SU-DHL-6 (cell line): ENCODE results near the gene INPPL1.

Experiments
- H2AFZ ChIP-seq: fragments of 200-600 bp; sonication (generic); 2 replicates; pipeline ENCODE4 v1.6.1; 2014; ENCODE audit warnings: low read depth, mild to moderate bottlenecking, moderate library complexity, mixed read lengths, antibody characterized with exemption, low read length; ENCODE audit not compliant: severe bottlenecking
- H3F3A ChIP-seq: fragments of 200-600 bp; shearing (Covaris generic); 2 replicates; pipeline ENCODE4 v1.6.0; 2016; ENCODE audit warnings: antibody characterized with exemption, mild to moderate bottlenecking; ENCODE audit not compliant: insufficient read depth
- H3K27ac ChIP-seq: fragments of 200-600 bp; sonication (generic); 2 replicates; pipeline ENCODE4 v1.5.1; 2016; ENCODE audit warnings: low read depth, mild to moderate bottlenecking, low read length, moderate library complexity, mixed read lengths
- H3K27me3 ChIP-seq: fragments of 200-600 bp; sonication (generic), shearing (Covaris generic); 2 replicates; pipeline ENCODE4 v1.6.0; 2014; ENCODE audit warnings: mild to moderate bottlenecking, low read length
- H3K36me3 ChIP-seq: fragments of 200-600 bp; sonication (generic); 2 replicates; pipeline ENCODE4 v1.6.1; 2014; ENCODE audit warnings: mild to moderate bottlenecking, low read length, mixed read lengths
- H3K4me2 ChIP-seq: fragments of 300-600, 200-600 bp; shearing (Covaris generic), sonication (generic); 2 replicates; pipeline ENCODE4 v1.6.0; 2014; ENCODE audit warnings: low read length, low read depth, mild to moderate bottlenecking; ENCODE audit not compliant: poor library complexity, severe bottlenecking
- H3K4me3 ChIP-seq: fragments of 200-600 bp; sonication (generic); 2 replicates; pipeline ENCODE4 v1.5.1; 2014; ENCODE audit warnings: antibody characterized with exemption, low read length, mild to moderate bottlenecking, mixed read lengths; ENCODE audit not compliant: insufficient read depth, poor library complexity, severe bottlenecking
- H3K79me2 ChIP-seq: fragments of 200-600 bp; sonication (generic); 2 replicates; pipeline ENCODE4 v1.6.1; 2014; ENCODE audit warnings: mild to moderate bottlenecking, low read length, moderate library complexity; ENCODE audit not compliant: insufficient read depth
- H3K9ac ChIP-seq: fragments of 200-600 bp; sonication (generic); 2 replicates; pipeline ENCODE4 v1.7.0; 2014; ENCODE audit warnings: mild to moderate bottlenecking, low read length
- H3K9me2 ChIP-seq: fragments of 200-600 bp; sonication (generic); replicated peaks from 2 replicates; pipeline ENCODE4 v1.6.1; 2014; ENCODE audit warnings: low read length; ENCODE audit not compliant: insufficient read depth
- H3K9me3 ChIP-seq: fragments of 200-600 bp; sonication (generic); 2 replicates; pipeline ENCODE4 v1.6.1; 2014; ENCODE audit warnings: low read length, mixed read lengths; ENCODE audit not compliant: insufficient read depth
- H4K20me1 ChIP-seq: fragments of 200-600 bp; sonication (generic); 2 replicates; pipeline ENCODE4 v1.6.1; 2014; ENCODE audit warnings: low read depth, mild to moderate bottlenecking, antibody characterized with exemption, low read length, moderate library complexity, mixed read lengths
- CTCF ChIP-seq: fragments of 200-600 bp; sonication (generic); IDR thresholded peaks from one replicate; pipeline ENCODE4 v1.5.1; 2017; ENCODE audit warnings: antibody characterized with exemption, mild to moderate bottlenecking, low read length, moderate library complexity; ENCODE audit not compliant: insufficient read depth, poor library complexity, severe bottlenecking
- EZH2phosphoT487 ChIP-seq: fragments of 200-600 bp; sonication (generic), shearing (Covaris generic); conservative IDR thresholded peaks from 2 replicates; pipeline ENCODE4 v1.6.1; 2018; ENCODE audit warnings: mild to moderate bottlenecking, antibody characterized with exemption, low read length, moderate library complexity, mixed read lengths

The INPPL1 gene

GRCh38 chr11:72222106-72222891 lies 2.3 kb upstream of the INPPL1 start:
- H2AFZ ChIP-seq, result peak overlapping the region; percentile 92
- H3K9me3 ChIP-seq, result no peaks in the 10 kb centered on the region
- no peak for TF ChIP-seq EZH2phosphoT487
- TF ChIP-seq CTCF, result no peak
- peak overlapping the region; percentile 87 for H3K9ac ChIP-seq
- H4K20me1 ChIP-seq, result no peaks in the 10 kb centered on the region
- no peaks in the 10 kb centered on the region for H3K36me3 ChIP-seq
- peaks cover 8% of the 10 kb centered on the region for H3F3A ChIP-seq
- H3K9me2 ChIP-seq, result no peaks in the 10 kb centered on the region
- peaks cover 18% of the 10 kb centered on the region for H3K79me2 ChIP-seq
- H3K27me3 ChIP-seq, result no peaks in the 10 kb centered on the region
- peak overlapping the region; percentile 94 for H3K27ac ChIP-seq
- peak overlapping the region; percentile 72 for H3K4me2 ChIP-seq
- H3K4me3 ChIP-seq, result peak overlapping the region; percentile 81

GRCh38 chr11:72222907-72223614 lies 1.5 kb upstream of the INPPL1 start:
- H2AFZ ChIP-seq, result peak overlapping the region; percentile 87
- TF ChIP-seq EZH2phosphoT487 (no peak), CTCF (no peak)

GRCh38 chr11:72223615-72224563 lies 678 bp upstream of the INPPL1 start:
- H3K27ac ChIP-seq, result peak overlapping the region; percentile 94
- no peak for TF ChIP-seq EZH2phosphoT487
- TF ChIP-seq CTCF, result no peak

More at GRCh38 chr11:72222907-72223614, 1.5 kb upstream of the INPPL1 start:
- peak overlapping the region; percentile 87 for H3K9ac ChIP-seq
- H3K9me3 ChIP-seq, result no peaks in the 10 kb centered on the region
- H3K36me3 ChIP-seq, result no peaks in the 10 kb centered on the region
- peaks cover 18% of the 10 kb centered on the region for H3K79me2 ChIP-seq
- H3K9me2 ChIP-seq, result no peaks in the 10 kb centered on the region
- H3K27me3 ChIP-seq, result no peaks in the 10 kb centered on the region
- no peaks in the 10 kb centered on the region for H4K20me1 ChIP-seq
- H3K27ac ChIP-seq, result peak overlapping the region; percentile 94
- H3K4me2 ChIP-seq, result peak overlapping the region; percentile 72
- H3K4me3 ChIP-seq, result peak overlapping the region; percentile 81
- peaks cover 8% of the 10 kb centered on the region for H3F3A ChIP-seq

More at GRCh38 chr11:72223615-72224563, 678 bp upstream of the INPPL1 start:
- peak overlapping the region; percentile 81 for H3K4me3 ChIP-seq
- H3K9me3 ChIP-seq, result no peaks in the 10 kb centered on the region
- no peaks in the 10 kb centered on the region for H3K27me3 ChIP-seq
- H3K79me2 ChIP-seq, result peaks cover 18% of the 10 kb centered on the region
- H3K9me2 ChIP-seq, result no peaks in the 10 kb centered on the region
- peak overlapping the region; percentile 87 for H3K9ac ChIP-seq
- H2AFZ ChIP-seq, result peak overlapping the region; percentile 87
- peak overlapping the region; percentile 66 for H3K4me2 ChIP-seq
- H3K36me3 ChIP-seq, result no peaks in the 10 kb centered on the region
- peaks cover 8% of the 10 kb centered on the region for H3F3A ChIP-seq
- H4K20me1 ChIP-seq, result no peaks in the 10 kb centered on the region
